ENCODE data around the gene KLHDC10. TPM values are rescaled to one million over a fixed set of nuclear protein-coding genes. Genes with fewer than 3 reads are reported as not detected.
"Not testable (repeated sequence)": the region's sequence is repeated elsewhere in the genome, so short reads cannot be mapped to it uniquely, and the experiment has no call there.

Gene KLHDC10
- total RNA-seq, 1 donor from 2014 or later: 33.8 TPM

- Mint-ChIP-seq H3K4me1 (no peaks in the 10 kb centered on the region), H3K27ac (ENCODE audit: unreplicated experiment) (no peak overlapping the region), H3K36me3 (ENCODE audit: low read depth) (peaks cover 13% of the 10 kb centered on the region), H3K27me3 (ENCODE audit: low read depth) (no peaks in the 10 kb centered on the region), H3K4me3 (no peak overlapping the region), H3K9me3 (peaks cover 3% of the 10 kb centered on the region)
- DNase-seq (ENCODE audit: low read depth, low spot score): no peak
- TF ChIP-seq, protein P1, sequence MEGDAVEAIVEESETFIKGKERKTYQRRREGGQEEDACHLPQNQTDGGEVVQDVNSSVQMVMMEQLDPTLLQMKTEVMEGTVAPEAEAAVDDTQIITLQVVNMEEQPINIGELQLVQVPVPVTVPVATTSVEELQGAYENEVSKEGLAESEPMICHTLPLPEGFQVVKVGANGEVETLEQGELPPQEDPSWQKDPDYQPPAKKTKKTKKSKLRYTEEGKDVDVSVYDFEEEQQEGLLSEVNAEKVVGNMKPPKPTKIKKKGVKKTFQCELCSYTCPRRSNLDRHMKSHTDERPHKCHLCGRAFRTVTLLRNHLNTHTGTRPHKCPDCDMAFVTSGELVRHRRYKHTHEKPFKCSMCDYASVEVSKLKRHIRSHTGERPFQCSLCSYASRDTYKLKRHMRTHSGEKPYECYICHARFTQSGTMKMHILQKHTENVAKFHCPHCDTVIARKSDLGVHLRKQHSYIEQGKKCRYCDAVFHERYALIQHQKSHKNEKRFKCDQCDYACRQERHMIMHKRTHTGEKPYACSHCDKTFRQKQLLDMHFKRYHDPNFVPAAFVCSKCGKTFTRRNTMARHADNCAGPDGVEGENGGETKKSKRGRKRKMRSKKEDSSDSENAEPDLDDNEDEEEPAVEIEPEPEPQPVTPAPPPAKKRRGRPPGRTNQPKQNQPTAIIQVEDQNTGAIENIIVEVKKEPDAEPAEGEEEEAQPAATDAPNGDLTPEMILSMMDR (conservative IDR thresholded peaks at IDR 0.05): no peak
Measured at GRCh38 chr7:130114776-130115175, 44.4 kb downstream of the KLHDC10 start.

DNA sequence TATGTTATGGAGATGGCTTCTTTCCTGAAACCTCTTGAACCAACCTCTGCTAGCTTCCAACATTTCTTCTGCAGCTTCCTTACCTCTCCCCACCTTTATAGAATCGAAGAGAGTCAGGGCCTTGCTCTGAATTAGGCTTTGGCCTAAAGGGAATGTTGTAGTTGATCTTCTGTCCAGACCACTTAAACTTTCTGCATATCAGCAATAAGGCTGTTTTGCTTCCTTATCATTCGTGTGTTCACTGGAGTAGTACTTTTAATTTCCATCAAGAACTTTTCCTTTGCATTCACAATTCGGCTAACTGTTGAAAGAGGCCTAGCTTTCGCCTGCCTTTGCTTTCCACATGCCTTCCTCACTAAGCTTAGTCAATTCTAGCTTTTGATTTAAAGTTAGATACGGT lies 48.0 kb downstream of the KLHDC10 start:
- TF ChIP-seq, protein P1 (conservative IDR thresholded peaks at IDR 0.05): no peak
- no peaks in the 10 kb centered on the region for H3K4me1 Mint-ChIP-seq
- no peaks in the 10 kb centered on the region for H3K9me3 Mint-ChIP-seq
- no peak overlapping the region for H3K4me3 Mint-ChIP-seq
- H3K27me3 Mint-ChIP-seq (ENCODE audit: low read depth): no peaks in the 10 kb centered on the region
- H3K27ac Mint-ChIP-seq (ENCODE audit: unreplicated experiment): no peak overlapping the region
- DNase-seq (ENCODE audit: low read depth, low spot score): no peak
- H3K36me3 Mint-ChIP-seq (ENCODE audit: low read depth): peaks cover 18% of the 10 kb centered on the region

DNA sequence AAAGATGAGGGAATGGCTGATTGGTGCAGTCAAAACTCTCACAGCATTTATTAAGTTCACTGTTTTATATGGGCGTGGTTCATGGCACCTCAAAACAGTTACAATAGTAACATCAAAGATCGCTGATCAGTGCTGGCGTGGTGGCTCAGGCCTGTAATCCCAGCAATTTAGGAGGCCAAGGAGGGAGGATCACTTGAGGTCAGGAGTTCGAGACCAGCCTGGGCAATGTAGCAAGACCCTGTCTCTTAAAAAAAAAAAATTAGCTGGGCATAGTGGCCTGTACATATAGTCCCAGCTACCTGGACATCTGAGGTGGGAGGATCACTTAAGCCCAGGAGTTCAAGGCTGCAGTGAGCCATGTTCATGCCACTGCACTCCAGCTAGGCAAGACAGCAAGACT lies 48.5 kb downstream of the KLHDC10 start:
- DNase-seq (ENCODE audit: low read depth, low spot score): no peak
- no peak overlapping the region for H3K4me3 Mint-ChIP-seq
- H3K27me3 Mint-ChIP-seq (ENCODE audit: low read depth): no peaks in the 10 kb centered on the region
- TF ChIP-seq, protein P1 (conservative IDR thresholded peaks at IDR 0.05): no peak
- H3K9me3 Mint-ChIP-seq: no peaks in the 10 kb centered on the region
- no peak overlapping the region for H3K27ac Mint-ChIP-seq (ENCODE audit: unreplicated experiment)
- no peaks in the 10 kb centered on the region for H3K4me1 Mint-ChIP-seq
- H3K36me3 Mint-ChIP-seq (ENCODE audit: low read depth): peaks cover 18% of the 10 kb centered on the region

GRCh38 chr7:130123501-130123900 lies 53.2 kb downstream of the KLHDC10 start:
- Mint-ChIP-seq H3K4me3 (no peak overlapping the region), H3K9me3 (no peaks in the 10 kb centered on the region), H3K4me1 (no peaks in the 10 kb centered on the region), H3K27me3 (ENCODE audit: low read depth) (no peaks in the 10 kb centered on the region), H3K27ac (ENCODE audit: unreplicated experiment) (no peak overlapping the region), H3K36me3 (ENCODE audit: low read depth) (peaks cover 14% of the 10 kb centered on the region)
- DNase-seq (ENCODE audit: low read depth, low spot score): no peak
- TF ChIP-seq, protein P1 (conservative IDR thresholded peaks at IDR 0.05): no peak

- H3K27me3 Mint-ChIP-seq (ENCODE audit: low read depth): no peaks in the 10 kb centered on the region
- H3K9me3 Mint-ChIP-seq: no peaks in the 10 kb centered on the region
- H3K27ac Mint-ChIP-seq (ENCODE audit: unreplicated experiment): no peak overlapping the region
- no peaks in the 10 kb centered on the region for H3K4me1 Mint-ChIP-seq
- DNase-seq (ENCODE audit: low read depth, low spot score): no peak
- H3K4me3 Mint-ChIP-seq: no peak overlapping the region
- peaks cover 20% of the 10 kb centered on the region for H3K36me3 Mint-ChIP-seq (ENCODE audit: low read depth)
- TF ChIP-seq, protein P1 (conservative IDR thresholded peaks at IDR 0.05): no peak
Measured at GRCh38 chr7:130124711-130125110, 54.4 kb downstream of the KLHDC10 start.

- H3K27ac Mint-ChIP-seq (ENCODE audit: unreplicated experiment); H3K4me1 Mint-ChIP-seq; DNase-seq (ENCODE audit: low read depth, low spot score); H3K4me3 Mint-ChIP-seq; H3K27me3 Mint-ChIP-seq (ENCODE audit: low read depth); H3K9me3 Mint-ChIP-seq: not testable (repeated sequence)
- peaks cover 25% of the 10 kb centered on the region for H3K36me3 Mint-ChIP-seq (ENCODE audit: low read depth)
Measured at GRCh38 chr7:130126840-130127239, 56.5 kb downstream of the KLHDC10 start.
